VCaP (cell line): Measurements from ENCODE around the gene ZNF385A.

Experiments
- H3K27ac ChIP-seq: fragments of 450-650 bp; 2 replicates; pipeline ENCODE4 v1.5.1; 2017
- TF ChIP-seq, protein P1 (sequence below): fragments of 450-650 bp; conservative IDR thresholded peaks from 2 replicates; pipeline ENCODE4 v1.5.1; 2017; ENCODE audit warnings: mild to moderate bottlenecking, moderate library complexity

Gene ZNF385A

DNA sequence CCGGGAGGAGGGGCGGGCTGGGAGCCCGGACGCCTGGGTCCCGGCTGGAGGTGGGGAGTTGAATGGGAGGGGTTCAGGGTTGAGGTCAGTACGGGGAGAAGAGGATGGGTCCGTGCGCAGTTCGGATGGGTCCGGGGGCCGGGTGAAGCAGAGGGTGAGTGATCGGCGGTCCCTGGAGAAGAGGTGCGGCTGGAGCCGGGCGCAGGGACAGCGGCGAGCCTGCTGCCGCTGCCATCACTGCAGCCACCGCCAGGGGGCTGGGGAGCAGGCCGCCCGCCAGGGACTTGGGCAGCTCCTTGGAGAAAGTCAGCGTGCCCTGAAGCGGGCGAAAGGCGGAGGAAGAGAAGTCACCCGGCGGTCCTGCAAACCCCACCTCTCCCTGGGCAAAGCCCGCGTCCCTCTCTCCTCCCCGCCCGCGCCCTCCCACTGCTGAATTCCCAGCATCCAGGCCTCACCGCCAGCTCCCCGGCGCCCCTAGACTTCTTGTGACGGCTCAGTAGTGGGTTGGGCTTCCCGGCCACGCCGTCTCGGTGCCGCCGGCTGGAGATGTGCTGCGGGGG, 14.3 kb downstream of the ZNF385A start:
- TF ChIP-seq, protein P1, sequence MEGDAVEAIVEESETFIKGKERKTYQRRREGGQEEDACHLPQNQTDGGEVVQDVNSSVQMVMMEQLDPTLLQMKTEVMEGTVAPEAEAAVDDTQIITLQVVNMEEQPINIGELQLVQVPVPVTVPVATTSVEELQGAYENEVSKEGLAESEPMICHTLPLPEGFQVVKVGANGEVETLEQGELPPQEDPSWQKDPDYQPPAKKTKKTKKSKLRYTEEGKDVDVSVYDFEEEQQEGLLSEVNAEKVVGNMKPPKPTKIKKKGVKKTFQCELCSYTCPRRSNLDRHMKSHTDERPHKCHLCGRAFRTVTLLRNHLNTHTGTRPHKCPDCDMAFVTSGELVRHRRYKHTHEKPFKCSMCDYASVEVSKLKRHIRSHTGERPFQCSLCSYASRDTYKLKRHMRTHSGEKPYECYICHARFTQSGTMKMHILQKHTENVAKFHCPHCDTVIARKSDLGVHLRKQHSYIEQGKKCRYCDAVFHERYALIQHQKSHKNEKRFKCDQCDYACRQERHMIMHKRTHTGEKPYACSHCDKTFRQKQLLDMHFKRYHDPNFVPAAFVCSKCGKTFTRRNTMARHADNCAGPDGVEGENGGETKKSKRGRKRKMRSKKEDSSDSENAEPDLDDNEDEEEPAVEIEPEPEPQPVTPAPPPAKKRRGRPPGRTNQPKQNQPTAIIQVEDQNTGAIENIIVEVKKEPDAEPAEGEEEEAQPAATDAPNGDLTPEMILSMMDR = peak; percentile 96
- peak overlapping the region; percentile 41; the same call in 1 of the 2 replicates for H3K27ac ChIP-seq

DNA sequence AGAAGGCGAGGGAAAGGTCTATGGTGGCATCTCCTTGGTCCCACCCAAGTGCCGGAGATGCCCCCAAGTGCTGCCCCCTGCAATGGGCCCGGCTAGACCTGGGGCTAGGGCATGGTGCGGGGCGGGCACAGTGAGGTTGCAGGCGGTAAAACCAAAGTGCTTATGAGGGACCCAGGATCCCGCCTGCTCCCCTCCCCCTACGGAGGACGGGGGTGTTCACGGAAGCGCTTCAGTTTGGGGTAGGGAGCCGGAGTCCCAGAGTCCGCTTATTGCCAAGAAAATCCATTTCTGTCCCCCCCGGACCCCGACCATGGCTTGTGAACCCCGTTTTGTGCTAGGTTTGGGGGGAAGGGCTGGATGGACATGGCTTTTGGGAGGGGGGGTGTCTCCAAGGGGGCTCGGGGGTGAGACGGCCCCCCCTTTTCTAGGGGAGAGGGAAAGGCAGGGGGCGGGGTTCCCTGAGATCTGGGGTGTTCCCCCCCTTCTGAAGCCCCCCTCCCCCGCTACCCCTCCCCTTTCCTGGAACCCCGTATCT, 14.9 kb downstream of the ZNF385A start:
- TF ChIP-seq, protein P1 = no peak
- H3K27ac ChIP-seq = peak overlapping the region; percentile 41; the same call in 1 of the 2 replicates

DNA sequence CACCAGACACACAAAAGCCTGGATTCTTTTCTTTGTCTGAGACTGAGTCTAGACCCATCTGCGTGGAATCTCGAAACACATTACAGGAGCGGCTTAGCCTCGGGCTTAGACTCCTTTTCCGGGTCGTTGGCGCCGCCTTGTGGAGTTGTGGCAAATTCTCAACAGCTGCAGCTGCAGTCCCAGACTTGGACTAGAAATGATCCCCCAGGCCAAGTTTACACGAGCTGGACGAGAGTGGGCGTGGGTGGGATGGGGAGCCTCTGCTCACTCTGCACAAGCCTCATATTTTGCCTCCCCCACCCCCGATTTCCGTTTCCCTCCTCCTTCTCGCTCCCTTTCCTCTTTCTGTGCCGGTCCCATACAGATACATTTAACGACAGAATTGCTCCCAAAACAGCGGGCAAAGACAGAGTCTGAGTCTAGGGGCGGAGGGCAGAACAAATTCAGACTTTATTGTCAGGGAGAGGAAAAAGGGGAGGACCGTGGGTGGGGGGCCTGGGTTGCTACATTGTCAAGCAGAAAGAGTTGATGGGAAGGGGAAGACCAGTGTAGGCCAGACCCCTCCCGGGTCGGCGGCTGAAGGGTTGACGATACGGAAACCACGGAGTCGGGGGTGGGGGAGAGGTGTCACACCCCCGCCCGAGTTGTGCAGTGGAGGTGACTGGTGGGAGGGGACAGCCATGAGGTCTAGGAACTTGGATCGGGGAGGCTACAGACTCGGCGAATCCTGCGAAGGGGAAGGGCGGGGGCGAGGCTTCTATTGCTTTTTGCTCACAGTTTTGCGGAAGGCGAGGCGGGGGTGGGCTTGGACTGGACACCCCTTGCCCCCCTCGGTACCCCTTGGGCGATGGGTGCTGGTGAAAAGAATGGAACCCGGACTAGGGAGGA, 15.6 kb downstream of the ZNF385A start:
- peak overlapping the region; percentile 41; the same call in 1 of the 2 replicates for H3K27ac ChIP-seq
- TF ChIP-seq, protein P1 = peak; percentile 94

DNA sequence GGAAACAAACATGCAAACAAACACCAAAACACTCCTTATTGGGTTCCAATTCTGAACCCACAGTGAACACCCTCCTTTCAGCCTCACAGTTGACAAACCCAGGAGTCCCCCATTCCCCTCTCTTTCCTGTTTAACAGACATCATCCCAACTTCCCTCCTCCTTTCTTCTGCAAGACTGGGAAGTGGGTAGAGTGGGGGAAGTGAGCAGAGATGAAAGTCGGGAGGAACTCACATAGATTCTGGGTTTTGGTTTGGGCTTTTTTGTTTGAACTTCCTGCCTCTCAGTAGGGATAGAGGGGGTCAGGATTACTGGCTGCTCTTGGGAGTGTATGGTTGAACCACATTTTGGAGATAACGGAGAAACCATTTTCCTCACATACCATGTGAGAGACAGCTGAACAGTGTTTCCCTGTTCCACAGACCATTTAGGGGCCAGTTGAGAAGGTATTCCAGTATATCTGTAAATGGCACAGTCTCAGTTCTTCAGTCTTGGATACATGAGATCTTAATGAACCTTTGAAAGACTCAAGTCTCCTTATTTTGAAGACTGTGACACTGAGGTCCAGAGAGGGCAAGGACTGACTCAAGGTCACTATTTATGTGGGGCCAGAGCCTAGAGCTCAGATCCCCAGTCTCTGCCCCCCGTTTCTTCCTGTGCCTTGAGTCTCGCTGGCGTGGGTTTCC, 16.4 kb downstream of the ZNF385A start:
- TF ChIP-seq, protein P1 = no peak
- H3K27ac ChIP-seq = no peak overlapping the region

DNA sequence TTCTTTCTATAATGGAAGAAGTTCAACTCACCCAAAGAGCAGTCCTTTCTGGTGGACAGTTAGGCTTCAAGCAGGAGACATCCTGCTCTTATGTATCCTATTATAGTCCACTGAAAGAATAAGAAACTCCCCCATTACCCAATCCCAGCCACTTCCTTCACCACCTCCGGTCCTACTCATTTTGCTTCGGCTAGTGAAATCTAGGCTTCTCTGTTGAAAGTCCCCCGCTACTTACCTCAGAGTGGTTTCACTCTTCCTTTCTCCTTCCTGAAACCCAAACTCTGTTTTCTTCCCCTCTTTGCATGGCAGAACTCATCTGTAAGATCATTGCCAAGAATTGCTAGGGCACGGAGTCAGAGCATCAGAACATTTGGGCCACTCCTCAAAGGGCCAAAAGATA, 20.1 kb downstream of the ZNF385A start, which contains the start of gene GPR84:
Gene GPR84 (minus strand): TSS at position 74 of the 400 bp plus-strand sequence. CDS start 635 bp downstream, outside the sequence.
- H3K27ac ChIP-seq = no peak within 1 kb of the TSS
- TF ChIP-seq, protein P1 = no peak

DNA sequence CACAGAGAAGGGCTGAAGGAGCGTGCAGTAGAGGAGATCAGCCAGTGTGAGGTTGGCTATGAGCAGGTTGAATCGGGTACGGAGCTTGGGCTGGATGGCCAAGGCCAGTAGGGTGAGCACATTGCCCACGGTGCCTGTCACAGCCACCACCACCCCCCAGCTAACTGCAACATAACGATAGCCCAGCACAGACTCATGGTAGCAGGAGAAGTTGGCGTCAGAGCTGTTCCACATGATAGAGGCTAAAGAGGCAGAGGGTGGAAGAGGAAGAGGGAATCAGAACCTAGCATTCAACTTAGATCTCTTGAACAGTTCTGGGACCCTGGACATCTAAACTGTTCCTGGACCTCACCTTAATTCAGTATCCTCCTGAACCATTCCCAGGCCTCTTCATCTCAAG, 20.9 kb downstream of the ZNF385A start:
- TF ChIP-seq, protein P1 = no peak
- H3K27ac ChIP-seq = no peak overlapping the region

DNA sequence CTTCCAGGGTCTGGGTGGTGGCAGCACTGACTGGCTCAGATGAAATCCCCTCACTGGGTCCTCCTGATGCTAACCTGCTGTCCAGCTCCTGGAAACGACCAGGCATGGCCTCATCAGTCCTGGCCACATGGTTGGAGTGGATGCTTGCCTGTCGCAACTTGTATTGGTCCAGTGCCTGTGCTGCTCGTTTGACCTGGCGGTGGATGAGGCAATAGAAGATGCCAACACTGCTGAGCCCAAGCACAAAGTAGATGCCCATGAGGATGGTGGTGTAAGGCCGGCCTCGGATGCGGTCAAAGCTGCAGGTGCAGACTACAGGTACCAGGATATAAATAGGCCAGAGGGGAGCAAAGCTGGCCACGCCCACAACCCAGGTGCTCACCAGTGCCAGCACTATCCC, 21.5 kb downstream of the ZNF385A start:
- TF ChIP-seq, protein P1 = no peak
- no peak overlapping the region for H3K27ac ChIP-seq
